Measurements from ENCODE around the gene OGFOD1. TPM values are rescaled to one million over a fixed set of nuclear protein-coding genes. Genes with fewer than 3 reads are reported as not detected.
A peak's percentile ranks its signal among the peaks of the same experiment; 100 is the strongest.

OGFOD1 gene
- total RNA-seq, 1 experiment from 2014 or later, result 64.8 TPM

DNA sequence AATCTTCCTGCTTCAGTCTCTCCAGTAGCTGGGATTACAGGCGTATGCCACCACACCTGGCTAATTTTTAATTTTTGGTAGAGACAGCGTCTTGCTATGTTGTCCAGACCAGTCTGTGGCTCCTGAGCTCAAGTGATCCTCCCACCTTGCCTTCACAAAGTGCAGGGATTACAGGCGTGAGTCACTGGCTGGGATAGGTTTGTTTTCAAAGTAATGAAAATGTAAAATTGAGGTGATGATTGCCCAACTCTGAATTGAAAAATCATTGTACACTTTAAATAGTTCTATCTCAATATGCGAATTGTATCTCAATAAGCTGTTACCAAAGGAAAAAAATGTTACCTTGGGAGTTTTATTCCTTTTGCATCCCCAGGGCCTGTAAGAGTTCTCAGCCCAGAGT, 24.8 kb upstream of the OGFOD1 start:
- no peak for DNase-seq (ENCODE audit: low read depth)

DNA sequence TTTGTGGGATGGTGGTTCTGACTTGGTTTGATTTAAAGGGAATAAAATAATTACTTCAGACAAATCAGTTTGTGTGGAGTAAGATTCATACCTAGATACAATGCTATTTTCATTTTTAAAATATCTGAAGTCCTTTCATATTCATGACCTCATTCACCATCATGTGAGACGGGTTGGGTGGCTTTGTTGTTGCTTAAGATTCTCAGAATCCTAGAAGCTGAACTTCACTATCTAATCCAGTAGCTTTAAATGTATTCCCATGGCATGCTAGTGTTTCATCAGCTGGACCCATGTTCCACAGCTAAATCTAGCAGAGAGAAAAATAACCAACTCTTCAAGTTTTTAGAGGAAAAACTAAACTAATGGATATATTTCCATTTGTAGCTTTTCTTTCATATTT, 23.3 kb upstream of the OGFOD1 start:
- no peak for DNase-seq (ENCODE audit: low read depth)

- DNase-seq (ENCODE audit: low read depth), result no peak
Measured at GRCh38 chr16:56436258-56436657, 15.1 kb upstream of the OGFOD1 start.

- DNase-seq (ENCODE audit: low read depth), result no peak
Measured at GRCh38 chr16:56438038-56438437, 13.3 kb upstream of the OGFOD1 start.

DNA sequence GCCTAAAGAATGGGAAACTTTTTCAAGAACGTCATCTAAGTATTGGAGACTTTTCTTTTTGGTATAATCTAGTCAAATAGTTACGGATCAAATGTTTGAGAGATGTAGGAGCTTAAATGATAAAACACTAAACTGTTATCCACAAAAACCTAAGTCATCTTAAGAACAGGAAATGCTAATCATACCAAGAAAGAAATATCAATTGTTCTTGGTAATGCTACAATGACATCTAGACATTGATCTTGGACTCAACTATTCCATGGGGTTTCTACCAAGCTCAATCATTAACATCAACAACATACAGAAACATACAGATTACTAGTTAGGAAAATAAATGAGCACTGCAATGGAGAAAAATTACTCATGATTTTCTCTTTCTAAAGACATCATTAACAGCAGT, 4.1 kb upstream of the OGFOD1 start:
- DNase-seq (ENCODE audit: low read depth), result no peak

GRCh38 chr16:56448005-56448404, 3.3 kb upstream of the OGFOD1 start:
- no peak for DNase-seq (ENCODE audit: low read depth)

DNA sequence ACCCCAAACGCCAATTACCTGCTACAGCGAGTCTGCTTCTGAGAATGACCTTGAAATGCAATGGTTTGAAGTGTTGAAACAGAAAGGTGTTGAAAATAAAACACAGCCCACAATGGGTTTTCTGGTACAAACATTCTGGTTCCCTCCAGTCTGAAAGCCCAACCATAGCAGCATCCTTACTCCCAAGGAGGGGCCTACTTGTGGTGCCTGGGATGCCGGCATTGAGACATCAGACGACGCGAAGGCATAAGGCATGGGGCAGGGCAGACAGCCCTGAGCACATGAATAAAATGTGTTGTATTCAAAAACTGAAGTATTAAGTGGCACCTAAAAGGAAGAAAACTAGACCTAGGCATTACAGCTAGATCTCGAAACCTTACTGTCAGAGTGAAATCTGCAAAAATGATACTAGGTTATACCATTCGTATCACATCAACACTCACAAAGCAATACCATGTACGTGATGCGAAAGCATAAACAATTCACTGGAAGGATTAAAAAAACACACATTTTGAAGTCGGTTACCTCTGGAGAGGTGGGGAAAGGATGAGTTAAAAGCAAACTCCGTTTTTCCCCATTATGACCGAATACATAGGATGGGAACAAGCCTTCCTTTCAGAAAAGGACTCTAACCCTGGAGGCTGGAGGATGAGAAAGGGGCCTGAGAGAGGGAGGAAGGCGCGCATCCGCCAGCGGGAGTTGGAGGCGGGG, 924 bp upstream of the OGFOD1 start:
- peak; percentile 3 for DNase-seq (ENCODE audit: low read depth)

GRCh38 chr16:56451753-56452689, 667 bp downstream of the OGFOD1 start:
- DNase-seq (ENCODE audit: low read depth), result peak; percentile 55

DNA sequence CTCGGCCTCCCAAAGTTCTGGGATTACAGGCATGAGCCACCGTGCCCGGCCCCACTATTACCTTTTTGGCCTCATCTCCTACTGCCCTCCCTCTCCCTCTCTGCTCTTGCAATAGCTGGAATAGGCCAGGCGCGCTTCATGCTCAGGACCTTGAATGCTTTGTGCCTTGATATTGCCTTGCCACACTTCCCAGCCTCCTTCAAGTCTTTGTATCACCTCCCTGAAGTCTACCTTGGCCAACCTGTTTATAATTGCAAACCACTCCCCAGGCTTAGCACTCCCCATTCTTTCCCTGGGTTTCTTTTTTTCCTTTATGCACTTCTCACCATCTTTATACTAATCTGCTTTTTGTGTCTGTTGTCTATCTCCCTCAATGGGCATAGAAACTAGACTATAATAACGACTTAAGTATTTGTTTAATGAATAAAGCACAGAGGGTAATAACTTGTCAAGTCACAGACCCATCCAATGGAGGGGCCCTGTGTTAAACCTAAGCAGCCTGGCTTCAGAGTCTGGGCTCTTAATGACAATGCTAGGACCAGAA, 6.6 kb downstream of the OGFOD1 start:
- no peak for DNase-seq (ENCODE audit: low read depth)

- no peak for DNase-seq (ENCODE audit: low read depth)
Measured at GRCh38 chr16:56460101-56460500, 8.7 kb downstream of the OGFOD1 start.

DNA sequence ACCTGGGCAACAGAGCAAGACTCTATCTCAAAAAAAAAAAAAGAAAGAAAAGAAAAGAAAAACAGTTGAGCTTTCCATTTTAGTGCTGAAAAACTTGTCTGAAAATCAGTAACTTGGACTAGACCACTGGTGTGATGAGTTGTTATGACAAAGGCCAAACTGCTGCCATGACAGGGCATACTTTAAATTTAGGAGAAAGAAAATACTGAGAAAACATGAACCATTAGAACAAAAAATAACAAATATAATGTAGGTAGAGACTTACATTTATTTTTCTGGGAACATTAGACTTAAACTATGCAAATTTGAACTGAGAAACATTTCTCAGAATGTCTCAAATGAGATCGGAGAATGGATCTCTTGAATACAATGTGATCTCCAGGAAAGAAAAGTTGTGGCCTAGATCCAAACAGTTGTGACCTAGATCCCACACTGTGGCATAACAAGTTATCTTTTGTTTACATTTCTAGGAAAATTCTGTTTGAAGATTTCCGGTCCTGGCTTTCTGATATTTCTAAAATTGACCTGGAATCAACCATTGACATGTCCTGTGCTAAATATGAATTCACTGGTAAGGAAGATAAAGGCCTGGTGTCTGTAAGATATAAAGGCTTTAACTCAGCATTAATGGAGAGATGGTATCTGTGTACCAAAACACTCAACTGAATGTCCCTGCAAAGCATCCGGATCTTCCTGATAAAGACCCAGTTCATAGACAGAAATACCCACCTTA, 10.9 kb downstream of the OGFOD1 start:
- DNase-seq (ENCODE audit: low read depth), result no peak

DNA sequence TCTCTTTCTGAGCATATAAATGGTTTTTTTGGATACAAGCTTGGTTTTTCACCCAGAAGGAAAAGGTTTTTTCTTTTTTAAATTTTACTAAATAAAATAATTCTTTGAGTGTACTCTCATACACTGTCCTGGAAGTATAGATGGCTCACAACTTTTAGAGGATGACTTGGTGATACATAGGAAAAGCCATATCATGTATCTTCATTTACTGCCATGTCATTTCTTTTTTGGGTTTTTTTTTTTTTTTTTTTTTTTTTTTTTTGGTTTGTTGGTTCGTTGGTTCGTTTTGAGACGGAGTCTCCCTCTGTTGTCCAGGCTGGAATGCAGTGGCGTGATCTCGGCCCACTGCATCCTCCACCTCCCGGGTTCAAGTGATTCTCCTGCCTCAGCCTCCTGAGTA, 11.8 kb downstream of the OGFOD1 start:
- DNase-seq (ENCODE audit: low read depth), result no peak

- DNase-seq (ENCODE audit: low read depth), result no peak
Measured at GRCh38 chr16:56466344-56466743, 15.0 kb downstream of the OGFOD1 start.

DNA sequence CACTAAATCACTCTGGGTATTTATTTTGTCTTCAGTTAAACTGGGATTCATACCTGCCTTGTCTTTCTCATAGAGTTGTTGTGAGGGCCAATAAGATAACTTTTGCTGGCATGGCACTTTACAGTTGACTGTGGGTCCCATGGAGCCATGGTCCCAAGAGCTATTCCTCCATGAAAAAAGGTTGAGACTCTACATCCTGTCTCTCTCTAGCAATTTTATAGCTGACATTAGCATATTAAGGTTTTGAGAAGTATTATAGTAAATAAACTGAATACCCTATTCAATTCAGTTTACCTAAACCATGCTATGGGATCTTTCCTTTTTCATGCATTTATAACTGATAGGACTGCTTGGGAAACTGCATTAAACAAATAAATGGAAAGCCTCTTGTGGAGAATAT, 17.4 kb downstream of the OGFOD1 start:
- DNase-seq (ENCODE audit: low read depth), result no peak

DNA sequence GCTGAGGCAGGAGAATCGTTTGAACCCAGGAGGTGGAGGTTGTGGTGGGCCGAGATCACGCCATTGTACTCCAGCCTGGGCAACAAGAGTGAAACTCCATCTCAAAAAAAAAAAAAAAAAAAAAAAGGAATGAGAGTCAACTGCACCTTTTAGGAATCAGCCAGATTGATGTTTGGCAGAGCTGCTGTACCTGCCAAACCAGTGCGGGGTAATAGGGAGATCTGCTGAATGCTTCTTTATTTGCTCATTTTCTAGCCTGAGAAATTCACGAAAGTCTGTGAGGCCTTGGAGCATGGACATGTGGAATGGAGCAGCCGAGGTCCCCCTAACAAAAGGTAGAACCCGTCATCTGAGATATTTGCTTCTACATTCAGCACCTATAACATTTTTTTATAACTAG, 18.4 kb downstream of the OGFOD1 start:
- no peak for DNase-seq (ENCODE audit: low read depth)

DNA sequence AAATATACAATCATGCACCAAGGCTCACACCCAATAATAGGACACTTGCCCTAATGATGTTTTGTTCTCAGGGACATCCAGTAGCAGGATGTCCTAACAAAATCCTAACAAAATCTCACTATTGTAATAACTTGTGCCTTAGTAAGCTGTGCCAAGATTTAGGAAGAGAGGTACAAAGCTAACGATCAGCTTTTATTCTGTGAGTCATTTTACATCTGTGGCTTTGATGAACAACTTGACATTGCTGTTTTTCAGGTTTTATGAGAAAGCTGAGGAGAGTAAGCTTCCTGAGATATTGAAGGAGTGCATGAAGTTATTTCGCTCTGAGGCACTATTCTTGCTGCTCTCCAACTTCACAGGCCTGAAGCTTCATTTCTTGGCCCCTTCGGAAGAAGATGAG, 18.9 kb downstream of the OGFOD1 start:
- no peak for DNase-seq (ENCODE audit: low read depth)

- DNase-seq (ENCODE audit: low read depth), result no peak
Measured at GRCh38 chr16:56470666-56471065, 19.3 kb downstream of the OGFOD1 start.

DNA sequence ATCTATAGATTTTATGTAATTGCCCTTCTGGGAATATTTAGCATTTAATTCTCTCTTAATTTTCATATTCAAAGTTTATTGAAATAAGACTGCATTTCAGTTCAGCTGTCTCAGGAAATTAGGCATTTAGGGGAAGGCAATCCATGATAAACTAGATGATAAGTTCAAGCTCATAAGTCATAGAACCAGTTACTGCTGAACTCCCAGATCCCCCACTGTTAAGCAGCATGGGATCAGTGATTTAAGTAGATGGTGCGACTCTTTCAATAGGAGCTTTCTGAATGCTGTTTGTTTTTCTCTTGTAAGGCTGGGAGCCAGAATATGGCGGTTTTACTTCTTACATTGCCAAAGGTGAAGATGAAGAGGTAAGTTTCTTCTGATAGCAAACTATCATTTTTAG, 23.8 kb downstream of the OGFOD1 start:
- DNase-seq (ENCODE audit: low read depth), result no peak

DNA sequence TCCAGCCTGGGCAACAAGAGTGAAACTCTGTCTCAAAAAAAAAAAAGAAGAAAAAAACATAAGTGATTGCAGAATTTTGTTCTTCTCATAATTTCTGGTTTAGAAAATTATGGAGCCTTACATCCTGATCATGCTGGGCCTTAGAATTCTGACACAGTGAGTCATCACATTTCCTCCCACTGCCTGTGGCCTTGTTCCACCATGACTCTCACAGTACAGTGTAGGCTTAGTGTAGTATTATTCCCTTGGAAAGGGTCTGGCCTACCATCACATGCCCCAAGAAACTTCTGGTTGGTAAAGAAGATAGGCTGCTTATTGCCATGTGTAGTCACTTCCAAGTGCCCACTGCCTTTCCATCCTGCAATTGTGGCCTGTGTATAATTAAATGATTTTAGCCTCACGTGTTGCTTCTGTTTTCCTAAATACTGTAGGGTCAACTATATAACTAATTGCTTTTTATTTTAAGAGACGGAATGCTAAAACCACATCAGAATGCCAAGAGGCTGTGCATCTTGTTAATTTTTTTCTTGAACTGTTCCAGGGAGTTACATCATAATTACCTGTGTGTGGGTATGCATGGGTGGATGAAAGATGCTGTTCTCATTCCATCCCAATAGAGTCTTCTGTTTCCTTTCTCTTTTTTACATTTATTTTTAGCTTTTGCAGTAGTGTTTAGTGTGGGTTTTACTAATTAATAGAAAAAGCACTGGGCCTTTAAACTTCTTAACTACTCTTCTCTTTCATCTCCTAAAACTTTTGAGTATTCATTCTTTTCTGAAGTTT, 25.9 kb downstream of the OGFOD1 start:
- peak; percentile 92 for DNase-seq (ENCODE audit: low read depth)

GRCh38 chr16:56478281-56479049, 27.1 kb downstream of the OGFOD1 start:
- DNase-seq (ENCODE audit: low read depth), result no peak

DNA sequence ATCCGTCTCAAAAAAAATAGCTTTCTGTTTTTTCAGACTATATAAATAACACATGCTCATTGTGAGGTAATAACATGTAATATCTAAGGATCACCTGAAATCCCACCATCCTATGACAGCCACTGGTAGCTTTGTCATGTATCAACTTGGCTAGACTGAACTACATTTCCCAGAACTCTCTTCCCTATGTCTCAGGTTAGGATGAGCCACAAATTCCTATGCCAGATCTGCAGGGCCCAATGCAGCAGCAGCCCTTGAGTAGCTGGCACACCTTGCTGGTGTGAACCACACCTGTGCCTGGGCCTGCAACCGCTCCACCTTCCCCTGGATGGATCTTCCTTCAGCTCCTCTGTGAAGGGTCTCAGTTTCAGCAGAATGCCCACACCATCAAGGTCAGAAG, 28.1 kb downstream of the OGFOD1 start:
- no peak for DNase-seq (ENCODE audit: low read depth)
